Kidney (tissue), 14 donors: Measurements from ENCODE around the gene RASSF10. TPM values are rescaled to one million over a fixed set of nuclear protein-coding genes. Genes with fewer than 3 reads are reported as not detected.

Source experiments
- DNase-seq, 5 donors: peaks; one replicate each; pipeline ENCODE4 v3.0.0-alpha.2; 2013 to 2020
- FAIRE-seq: peaks from 2 replicates; lab custom pipeline; 2012; peaks lifted over from hg19 to GRCh38; lab: Jason Lieb, UNC
- H3K27ac ChIP-seq, 2 donors: one replicate each; pipeline ENCODE4 v1.7.0; 2013; ENCODE audit warnings: low read depth in 2 of 2, low read length in 2 of 2, inconsistent platforms in 1 of 2
- H3K27me3 ChIP-seq: one replicate; pipeline ENCODE4 v1.7.1; 2013; ENCODE audit warnings: low read length, inconsistent platforms; ENCODE audit not compliant: control insufficient read depth, insufficient read depth
- H3K36me3 ChIP-seq, 3 donors: one replicate each; pipeline versions ENCODE4 v1.7.0 to v1.7.1; 2013; ENCODE audit warnings: low read length in 3 of 3, control low read depth in 1 of 3, inconsistent platforms in 1 of 3; ENCODE audit not compliant: insufficient read depth in 3 of 3, control insufficient read depth in 2 of 3
- H3K4me1 ChIP-seq, 3 donors: one replicate each; pipeline versions ENCODE4 v1.7.0 to v1.7.1; 2013; ENCODE audit warnings: low read length in 3 of 3, inconsistent platforms in 1 of 3, low read depth in 1 of 3; ENCODE audit not compliant: control insufficient read depth in 2 of 3, insufficient read depth in 2 of 3
- H3K4me3 ChIP-seq, 3 donors: one replicate each; pipeline versions ENCODE4 v1.7.0 to v1.8.1; 2013; ENCODE audit warnings: low read length in 3 of 3, control low read depth in 1 of 3, inconsistent platforms in 1 of 3
- H3K9ac ChIP-seq, 3 donors: one replicate each; pipeline versions ENCODE4 v1.7.0 to v1.7.1; 2013; ENCODE audit warnings: low read length in 3 of 3, control low read depth in 1 of 3, inconsistent platforms in 1 of 3
- H3K9me3 ChIP-seq, 3 donors: one replicate each; pipeline versions ENCODE4 v1.7.0 to v1.7.1; 2013; ENCODE audit warnings: low read length in 3 of 3, control low read depth in 1 of 3, inconsistent platforms in 1 of 3; ENCODE audit not compliant: control insufficient read depth in 2 of 3, insufficient read depth in 1 of 3
- intact Hi-C: fragments of 100-400 bp; cut with DNase I; formaldehyde crosslinking; loops from one replicate; pipeline ENCODE4 v1.11.1; 2022
- polyA plus RNA-seq: library from polyadenylated mRNA; stranded (reverse); fragments of 350-450 nt; fragmentation: Illumina TruSeq; extraction: RNeasy Lipid Tissue Mini Kit (QIAGEN cat#74804); gene quantifications from one replicate; pipeline ENCODE4 v1.2.3, GENCODE V29; 2014; ENCODE audit warnings: low read depth, low replicate concordance; ENCODE audit not compliant: insufficient read depth
- total RNA-seq: library from RNA; stranded (reverse); fragmentation: NEBNext Ultra II Directional; extraction: Animal tissue kit (Norgen Biotek cat#: 25700); gene quantifications from one replicate; pipeline ENCODE4 v1.2.1, GENCODE V29; 2021
- TF ChIP-seq, protein P1 (sequence below): IDR thresholded peaks from 3 replicates; pipeline ENCODE4 v1.5.1; 2012; ENCODE audit warnings: mild to moderate bottlenecking, moderate library complexity, borderline replicate concordance; ENCODE audit not compliant: insufficient read depth; ENCODE audit errors: extremely low read depth
- donor health status: control.
- donor health status: control.
- donor health status: control.
- donor health status: control.
- donor health status: control.
- donor health status: DM: yes; HTN: yes; CAD: no.
- donor health status: Normal renal cell carcinoma (clear cell type).

The RASSF10 gene
- total and polyA plus RNA-seq, 2 donors from 2014 or later = 6.1 to 9.7 TPM

DNA sequence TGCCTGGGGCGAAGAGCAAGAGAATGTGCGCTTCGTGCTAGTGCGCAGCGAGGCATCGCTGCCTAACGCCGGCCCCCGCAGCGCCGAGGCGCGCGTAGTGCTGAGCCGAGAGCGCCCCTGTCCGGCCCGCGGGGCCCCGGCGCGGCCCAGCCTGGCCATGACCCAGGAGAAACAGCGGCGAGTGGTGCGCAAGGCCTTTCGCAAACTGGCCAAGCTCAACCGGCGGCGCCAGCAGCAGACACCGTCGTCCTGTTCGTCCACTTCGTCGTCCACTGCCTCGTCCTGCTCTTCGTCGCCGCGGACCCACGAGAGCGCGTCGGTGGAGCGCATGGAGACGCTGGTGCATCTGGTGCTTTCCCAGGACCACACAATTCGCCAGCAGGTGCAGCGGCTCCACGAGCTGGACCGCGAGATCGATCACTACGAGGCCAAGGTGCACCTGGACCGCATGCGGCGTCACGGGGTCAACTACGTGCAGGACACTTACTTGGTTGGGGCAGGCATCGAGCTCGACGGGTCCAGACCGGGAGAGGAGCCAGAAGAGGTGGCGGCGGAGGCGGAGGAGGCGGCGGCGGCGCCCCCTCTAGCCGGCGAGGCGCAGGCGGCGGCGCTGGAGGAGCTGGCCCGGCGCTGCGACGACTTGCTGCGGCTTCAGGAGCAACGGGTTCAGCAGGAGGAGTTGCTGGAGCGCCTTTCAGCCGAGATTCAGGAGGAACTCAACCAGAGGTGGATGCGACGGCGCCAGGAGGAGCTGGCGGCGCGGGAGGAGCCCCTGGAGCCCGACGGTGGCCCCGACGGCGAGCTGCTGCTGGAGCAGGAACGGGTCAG is 1.0 kb downstream of the RASSF10 start:
- H3K9me3 ChIP-seq = no peaks in the 10 kb centered on the region
- H3K4me1 ChIP-seq = peaks cover 0 to 7% (median 0%) of the 10 kb centered on the region in 3 donors
- peak overlapping the region; percentile 55 to 70 (median 67) for H3K4me3 ChIP-seq
- no peaks in the 10 kb centered on the region for H3K36me3 ChIP-seq
- peak overlapping the region; percentile 83 to 84 for H3K27ac ChIP-seq
- FAIRE-seq (no peak), DNase-seq (peak; percentile 65 to 79 (median 78))
- peaks cover 6% of the 10 kb centered on the region for H3K27me3 ChIP-seq
- peak overlapping the region in 2 of 3 donors; percentile 48 to 63 for H3K9ac ChIP-seq
- TF ChIP-seq, protein P1, sequence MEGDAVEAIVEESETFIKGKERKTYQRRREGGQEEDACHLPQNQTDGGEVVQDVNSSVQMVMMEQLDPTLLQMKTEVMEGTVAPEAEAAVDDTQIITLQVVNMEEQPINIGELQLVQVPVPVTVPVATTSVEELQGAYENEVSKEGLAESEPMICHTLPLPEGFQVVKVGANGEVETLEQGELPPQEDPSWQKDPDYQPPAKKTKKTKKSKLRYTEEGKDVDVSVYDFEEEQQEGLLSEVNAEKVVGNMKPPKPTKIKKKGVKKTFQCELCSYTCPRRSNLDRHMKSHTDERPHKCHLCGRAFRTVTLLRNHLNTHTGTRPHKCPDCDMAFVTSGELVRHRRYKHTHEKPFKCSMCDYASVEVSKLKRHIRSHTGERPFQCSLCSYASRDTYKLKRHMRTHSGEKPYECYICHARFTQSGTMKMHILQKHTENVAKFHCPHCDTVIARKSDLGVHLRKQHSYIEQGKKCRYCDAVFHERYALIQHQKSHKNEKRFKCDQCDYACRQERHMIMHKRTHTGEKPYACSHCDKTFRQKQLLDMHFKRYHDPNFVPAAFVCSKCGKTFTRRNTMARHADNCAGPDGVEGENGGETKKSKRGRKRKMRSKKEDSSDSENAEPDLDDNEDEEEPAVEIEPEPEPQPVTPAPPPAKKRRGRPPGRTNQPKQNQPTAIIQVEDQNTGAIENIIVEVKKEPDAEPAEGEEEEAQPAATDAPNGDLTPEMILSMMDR = no peak
- intact Hi-C loops = no loop called here

DNA sequence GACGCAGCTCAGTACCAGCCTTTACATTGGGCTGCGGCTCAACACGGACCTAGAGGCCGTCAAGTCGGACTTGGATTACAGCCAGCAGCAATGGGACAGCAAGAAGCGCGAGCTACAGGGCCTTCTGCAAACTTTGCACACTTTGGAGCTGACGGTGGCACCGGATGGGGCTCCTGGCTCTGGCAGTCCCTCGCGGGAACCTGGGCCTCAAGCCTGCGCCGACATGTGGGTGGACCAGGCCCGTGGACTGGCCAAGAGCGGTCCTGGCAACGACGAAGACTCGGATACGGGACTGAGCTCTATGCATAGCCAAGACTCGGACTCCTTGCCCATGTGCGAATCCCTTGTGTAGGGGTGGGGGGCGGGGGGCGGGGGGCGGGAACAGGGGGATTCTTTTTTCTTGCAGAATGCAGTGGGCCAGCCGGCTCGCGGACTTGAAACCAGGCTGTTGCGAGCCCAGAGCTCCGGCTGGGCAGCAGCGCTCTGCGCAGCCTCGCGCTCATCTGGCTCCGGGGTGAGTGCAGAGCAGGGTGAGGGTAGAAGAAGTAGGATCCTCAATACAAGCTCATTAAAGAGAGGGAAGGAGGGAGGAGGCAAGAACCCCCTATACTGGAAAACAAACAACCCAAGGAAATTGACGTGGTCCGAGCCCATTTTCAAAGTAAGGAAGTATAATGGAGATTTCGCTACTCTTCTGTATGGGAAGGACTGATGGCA is 1.8 kb downstream of the RASSF10 start:
- H3K4me1 ChIP-seq = peaks cover 0 to 7% (median 0%) of the 10 kb centered on the region in 3 donors
- peak overlapping the region; percentile 83 to 84 for H3K27ac ChIP-seq
- H3K36me3 ChIP-seq = no peaks in the 10 kb centered on the region
- intact Hi-C loops = no loop called here
- TF ChIP-seq, protein P1 = no peak
- peaks cover 6% of the 10 kb centered on the region for H3K27me3 ChIP-seq
- H3K9me3 ChIP-seq = no peaks in the 10 kb centered on the region
- peak; percentile 78 to 87 (median 80) for DNase-seq
- peak overlapping the region in 2 of 3 donors; percentile 63 to 82 for H3K9ac ChIP-seq
- peak overlapping the region; percentile 62 to 86 (median 70) for H3K4me3 ChIP-seq
- FAIRE-seq = no peak

DNA sequence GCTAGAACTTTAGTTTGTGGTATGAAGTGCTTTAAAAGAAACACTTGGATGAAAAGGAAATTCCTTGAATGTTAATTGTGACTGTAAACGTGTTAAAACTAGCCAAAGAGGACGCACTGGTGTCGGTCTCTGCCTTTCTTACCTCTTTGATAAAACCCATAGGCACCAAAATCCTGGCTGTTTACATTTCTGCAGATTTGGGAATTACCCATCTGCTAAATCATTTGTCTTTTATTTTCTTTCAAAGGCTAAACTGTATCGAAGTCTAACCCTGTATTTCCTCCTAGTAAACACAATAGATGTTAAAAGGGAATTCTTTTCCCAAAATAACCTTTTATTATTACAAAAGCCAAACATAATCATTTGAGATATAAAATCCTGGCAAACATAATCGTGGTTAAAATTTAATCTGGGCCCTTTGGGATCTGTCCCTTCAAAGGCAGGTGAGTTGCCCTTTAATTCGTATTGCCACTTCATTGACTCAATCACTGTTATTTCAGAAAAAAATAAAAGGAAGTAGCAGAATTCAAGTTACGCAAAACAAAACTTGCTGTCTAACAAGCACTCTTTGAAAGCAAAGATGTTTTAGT is 2.4 kb downstream of the RASSF10 start:
- Histone ChIP-seq H3K27me3 (peaks cover 6% of the 10 kb centered on the region), H3K4me1 (peaks cover 0 to 7% (median 0%) of the 10 kb centered on the region in 3 donors)

More for the DNA sequence above, 2.4 kb downstream of the RASSF10 start:
- H3K9me3 ChIP-seq = no peaks in the 10 kb centered on the region
- H3K27ac ChIP-seq = peak overlapping the region; percentile 18 to 70
- FAIRE-seq = no peak
- H3K9ac ChIP-seq = peak overlapping the region; percentile 34 to 82 (median 57)
- TF ChIP-seq, protein P1 = no peak
- H3K36me3 ChIP-seq = no peaks in the 10 kb centered on the region
- intact Hi-C loops = no loop called here
- peak in 1 of 5 donors; percentile 26 for DNase-seq
- peak overlapping the region; percentile 62 to 86 (median 68) for H3K4me3 ChIP-seq
